ENCODE results near the gene XDH. TPM values are rescaled to one million over a fixed set of nuclear protein-coding genes. Genes with fewer than 3 reads are reported as not detected.

Gene XDH
- total RNA-seq, 3 donors from 2014 or later, result not detected

DNA sequence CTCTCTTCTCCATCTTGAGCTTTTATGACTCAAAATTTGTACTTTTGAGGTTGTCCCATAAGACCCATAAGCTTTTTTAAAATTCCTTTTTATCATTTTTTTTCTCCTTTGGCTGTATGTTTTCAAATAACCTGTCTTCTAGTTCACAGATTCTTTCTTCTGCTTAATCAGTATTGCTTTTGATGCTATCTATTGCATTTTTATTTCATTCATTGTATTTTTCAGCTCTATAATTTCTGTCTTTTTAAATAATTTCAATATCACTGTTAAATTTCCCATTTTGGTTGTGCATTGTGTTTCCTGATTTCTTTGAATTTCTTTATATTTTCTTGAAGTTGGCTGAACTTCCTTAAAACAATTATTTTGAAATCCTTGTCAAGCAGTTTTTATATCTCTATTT lies 4.8 kb upstream of the XDH start:
- peaks cover 22% of the 10 kb centered on the region for H3K9me3 Mint-ChIP-seq
- no peak overlapping the region for H3K4me3 Mint-ChIP-seq
- peaks cover 3% of the 10 kb centered on the region for H3K27me3 Mint-ChIP-seq (ENCODE audit: low read depth)
- ATAC-seq, result no peak
- H3K36me3 Mint-ChIP-seq (ENCODE audit: insufficient read depth), result no peaks in the 10 kb centered on the region
- DNase-seq, result no peak
- peaks cover 16% of the 10 kb centered on the region for H3K4me1 Mint-ChIP-seq (ENCODE audit: low read depth)

DNA sequence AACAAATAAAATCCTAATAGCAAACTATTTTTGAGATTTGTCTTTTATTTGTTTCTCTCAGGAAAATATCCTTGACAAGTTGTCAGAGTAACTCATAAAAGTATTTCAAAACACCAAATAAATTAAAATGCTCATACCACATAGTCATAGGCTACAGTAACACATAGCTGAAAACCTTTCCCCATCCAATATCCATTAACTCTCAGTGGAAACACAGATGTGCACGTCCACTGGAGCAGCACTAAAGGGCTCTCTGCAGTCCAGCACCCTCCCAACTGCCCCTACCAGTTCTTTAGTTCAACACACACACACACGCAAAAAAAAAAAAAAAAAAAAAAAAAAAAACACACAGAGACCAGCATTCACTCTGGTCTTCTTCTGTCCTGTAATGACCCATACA lies 879 bp upstream of the XDH start:
- no peak for ATAC-seq
- peaks cover 18% of the 10 kb centered on the region for H3K9me3 Mint-ChIP-seq
- no peak overlapping the region for H3K4me3 Mint-ChIP-seq
- DNase-seq, result no peak
- H3K27me3 Mint-ChIP-seq (ENCODE audit: low read depth), result peaks cover 3% of the 10 kb centered on the region
- H3K4me1 Mint-ChIP-seq (ENCODE audit: low read depth), result peaks cover 19% of the 10 kb centered on the region
- H3K36me3 Mint-ChIP-seq (ENCODE audit: insufficient read depth), result no peaks in the 10 kb centered on the region

DNA sequence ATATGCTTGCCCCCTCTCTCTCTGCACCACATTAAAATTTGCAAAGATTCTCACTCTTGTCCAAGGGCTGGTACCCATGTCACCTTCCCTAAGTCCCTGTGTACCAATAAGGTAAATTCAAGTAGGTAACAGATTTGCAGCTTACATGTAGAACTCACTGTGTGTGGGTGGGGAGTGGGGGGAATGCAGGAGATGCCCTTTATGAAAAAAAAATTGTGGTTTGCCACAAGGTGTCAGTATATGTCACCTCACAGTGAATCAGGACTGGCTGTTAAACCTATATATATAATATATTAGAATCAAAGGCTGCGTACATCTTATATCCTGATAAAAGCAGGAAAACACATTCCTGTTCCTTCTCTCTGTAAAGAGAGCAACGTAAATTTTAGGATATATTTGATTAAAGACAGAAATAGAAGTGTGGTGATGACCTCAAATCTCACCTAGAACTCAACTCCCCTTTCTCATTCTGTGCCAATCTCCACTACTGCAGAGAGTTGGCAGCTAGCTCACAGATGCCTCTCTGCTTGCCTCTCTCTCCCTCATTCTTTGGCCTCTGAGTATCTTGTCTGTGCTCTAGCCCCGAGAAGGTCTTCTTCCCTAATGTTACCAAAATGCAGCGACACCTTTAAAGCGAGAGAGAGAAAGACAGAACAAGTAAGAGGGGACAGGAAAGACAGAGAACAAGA lies 536 bp downstream of the XDH start:
- H3K4me3 Mint-ChIP-seq, result no peak overlapping the region
- peaks cover 19% of the 10 kb centered on the region for H3K4me1 Mint-ChIP-seq (ENCODE audit: low read depth)
- no peak for DNase-seq
- H3K27me3 Mint-ChIP-seq (ENCODE audit: low read depth), result peaks cover 3% of the 10 kb centered on the region
- ATAC-seq, result peak in 1 of 2 donors; percentile 37
- H3K9me3 Mint-ChIP-seq, result peaks cover 8% of the 10 kb centered on the region
- H3K36me3 Mint-ChIP-seq (ENCODE audit: insufficient read depth), result no peaks in the 10 kb centered on the region

DNA sequence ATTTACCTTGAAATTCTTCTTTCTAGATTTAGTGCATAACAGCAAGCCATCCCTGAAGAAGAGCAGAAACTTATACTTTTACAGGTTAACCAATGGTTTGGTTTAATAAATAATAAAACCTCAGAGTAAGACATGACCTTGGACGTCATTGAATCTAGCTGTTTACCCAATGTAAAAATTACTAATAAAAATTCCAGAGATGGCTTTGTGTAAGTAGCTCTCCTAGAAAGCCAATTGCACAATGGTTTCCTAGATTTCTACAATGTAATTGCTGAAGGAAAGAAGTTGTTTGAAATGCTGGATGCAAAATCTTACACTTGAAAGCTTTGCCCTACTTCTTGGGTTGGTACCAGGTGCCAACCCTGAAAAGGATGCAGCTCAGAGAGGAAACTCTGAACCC lies 1.5 kb downstream of the XDH start:
- ATAC-seq, result no peak
- peaks cover 3% of the 10 kb centered on the region for H3K27me3 Mint-ChIP-seq (ENCODE audit: low read depth)
- peaks cover under 1% of the 10 kb centered on the region for H3K9me3 Mint-ChIP-seq
- H3K4me1 Mint-ChIP-seq (ENCODE audit: low read depth), result peaks cover 19% of the 10 kb centered on the region
- DNase-seq, result no peak
- no peak overlapping the region for H3K4me3 Mint-ChIP-seq
- H3K36me3 Mint-ChIP-seq (ENCODE audit: insufficient read depth), result no peaks in the 10 kb centered on the region

DNA sequence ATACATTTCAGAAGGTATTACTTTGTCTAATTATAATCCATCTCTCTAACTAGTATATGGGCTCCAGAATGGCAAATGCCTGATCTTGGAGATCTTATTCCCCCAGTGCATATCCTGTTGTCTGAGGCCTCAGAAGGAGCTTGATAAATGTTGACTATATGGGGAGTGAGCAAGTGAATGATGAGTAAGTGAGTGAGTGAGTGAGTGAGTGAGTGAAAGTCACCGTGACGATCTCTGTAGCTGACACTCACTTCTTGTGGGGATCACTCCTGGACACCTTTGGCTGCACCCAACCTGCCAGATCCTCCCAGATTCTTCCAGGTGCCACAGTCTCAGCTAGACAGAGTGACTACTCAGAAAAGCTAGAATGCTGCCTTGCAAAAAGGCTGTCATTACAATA lies 2.8 kb downstream of the XDH start:
- no peak for ATAC-seq

DNA sequence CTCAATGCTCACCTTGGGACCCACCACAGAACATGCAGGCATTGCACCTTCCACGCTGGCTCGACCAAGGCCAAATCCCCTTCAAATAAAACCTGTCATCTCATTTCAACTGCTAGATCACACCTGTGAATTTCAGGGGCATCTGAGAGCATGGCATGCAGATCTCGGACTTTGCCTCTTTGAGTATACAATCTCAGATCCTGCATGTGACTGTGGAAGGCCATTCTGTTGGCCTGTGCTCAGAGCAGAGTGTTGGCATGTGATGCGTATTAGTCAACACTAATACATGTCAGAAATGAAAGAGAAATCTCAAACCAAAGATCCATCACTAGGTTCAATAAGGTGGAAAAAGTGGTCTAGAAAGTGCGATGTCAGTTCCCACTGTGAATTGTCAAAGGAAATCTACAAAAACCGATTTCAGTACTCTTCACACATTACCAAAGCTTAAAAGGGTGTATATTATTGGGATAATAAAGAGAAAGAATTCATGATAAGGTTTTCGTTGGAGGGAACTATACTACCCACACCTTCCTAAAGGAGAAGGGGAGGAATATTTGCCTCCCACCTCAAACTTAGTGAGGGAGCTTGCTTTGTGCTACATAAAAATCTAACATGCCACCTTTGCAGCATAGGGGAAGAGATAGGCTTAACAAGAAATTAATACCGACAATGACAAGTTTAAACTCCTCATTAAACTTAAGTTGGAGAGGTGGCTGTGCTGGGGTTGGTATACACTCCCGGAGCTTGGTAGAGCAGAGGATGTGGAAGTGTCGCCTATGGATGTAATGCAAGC lies 7.8 kb downstream of the XDH start:
- ATAC-seq, result no peak

More for the DNA sequence above, 2.8 kb downstream of the XDH start:
- Mint-ChIP-seq H3K36me3 (ENCODE audit: insufficient read depth) (no peaks in the 10 kb centered on the region), H3K9me3 (no peaks in the 10 kb centered on the region), H3K27me3 (ENCODE audit: low read depth) (peaks cover 1% of the 10 kb centered on the region), H3K4me3 (no peak overlapping the region), H3K4me1 (ENCODE audit: low read depth) (peaks cover 16% of the 10 kb centered on the region)
- no peak for DNase-seq

DNA sequence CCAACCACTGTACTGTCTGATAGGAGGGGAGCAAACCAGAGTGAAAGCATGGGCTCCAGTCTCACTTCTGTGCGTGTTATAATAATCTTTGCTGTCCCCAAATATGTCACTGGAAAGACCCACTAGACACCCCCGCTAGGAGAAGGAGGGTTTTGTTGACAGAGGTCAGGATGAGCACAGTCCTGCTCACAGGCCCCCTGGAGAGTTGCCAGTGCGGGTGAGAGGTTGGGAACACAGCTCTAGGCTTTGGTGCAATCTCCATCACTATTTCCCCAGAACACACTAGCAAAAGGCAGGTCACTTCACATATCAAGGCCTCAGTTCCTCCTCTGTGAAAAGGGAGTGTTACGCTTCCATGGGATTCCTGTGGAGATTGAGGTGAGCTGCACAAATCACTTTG lies 9.7 kb downstream of the XDH start:
- no peak for DNase-seq
- H3K4me1 Mint-ChIP-seq (ENCODE audit: low read depth), result no peaks in the 10 kb centered on the region
- no peak overlapping the region for H3K4me3 Mint-ChIP-seq
- ATAC-seq, result no peak
- H3K36me3 Mint-ChIP-seq (ENCODE audit: insufficient read depth), result no peaks in the 10 kb centered on the region
- no peaks in the 10 kb centered on the region for H3K9me3 Mint-ChIP-seq
- peaks cover 4% of the 10 kb centered on the region for H3K27me3 Mint-ChIP-seq (ENCODE audit: low read depth)

More for the DNA sequence above, 7.8 kb downstream of the XDH start:
- Mint-ChIP-seq H3K4me1 (ENCODE audit: low read depth) (no peaks in the 10 kb centered on the region), H3K4me3 (no peak overlapping the region), H3K27me3 (ENCODE audit: low read depth) (no peaks in the 10 kb centered on the region), H3K9me3 (no peaks in the 10 kb centered on the region), H3K36me3 (ENCODE audit: insufficient read depth) (no peaks in the 10 kb centered on the region)
- no peak for DNase-seq

DNA sequence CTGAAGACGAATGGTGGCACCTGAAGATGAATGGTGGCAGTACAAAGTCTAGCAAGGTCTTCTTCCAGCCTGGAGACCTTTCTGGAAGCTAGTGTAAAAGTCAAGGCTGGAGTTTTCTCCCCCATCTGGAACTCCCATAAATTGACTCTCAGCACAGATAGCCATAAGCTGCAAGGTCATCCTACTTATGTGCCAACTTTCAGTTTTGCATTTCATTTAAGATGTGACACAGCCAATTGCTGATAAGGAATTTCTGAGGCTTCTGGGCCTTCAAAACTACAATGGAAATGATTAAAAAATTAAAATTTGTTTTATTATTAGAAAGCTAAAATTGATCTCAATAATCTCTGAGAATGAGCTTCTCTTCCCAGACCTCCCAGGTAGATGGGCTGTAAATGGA lies 10.2 kb downstream of the XDH start:
- no peaks in the 10 kb centered on the region for H3K9me3 Mint-ChIP-seq

DNA sequence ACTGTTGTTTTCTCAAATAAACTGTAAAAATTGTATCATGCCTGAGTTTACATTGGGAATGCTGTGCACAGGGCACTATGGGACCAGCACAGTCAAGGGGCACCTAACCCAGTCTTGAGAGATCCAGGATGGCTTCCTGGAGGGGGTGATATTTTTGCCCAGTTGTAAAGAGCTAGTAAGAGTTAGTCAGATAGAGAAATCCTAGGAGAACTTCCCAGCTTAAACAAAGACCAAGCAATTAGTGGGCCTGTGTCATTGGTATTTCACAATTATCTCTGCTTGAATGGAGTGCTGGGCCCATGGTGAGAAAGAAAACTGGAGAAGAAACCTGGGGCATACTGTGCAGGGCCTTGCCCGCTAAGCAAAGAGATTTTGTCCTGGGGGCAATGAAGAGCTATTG lies 12.2 kb downstream of the XDH start:
- ATAC-seq (no peak), DNase-seq (no peak)
- H3K4me1 Mint-ChIP-seq (ENCODE audit: low read depth), result no peaks in the 10 kb centered on the region
- H3K36me3 Mint-ChIP-seq (ENCODE audit: insufficient read depth), result no peaks in the 10 kb centered on the region
- no peaks in the 10 kb centered on the region for H3K9me3 Mint-ChIP-seq
- H3K4me3 Mint-ChIP-seq, result no peak overlapping the region
- peaks cover 10% of the 10 kb centered on the region for H3K27me3 Mint-ChIP-seq (ENCODE audit: low read depth)

More for the DNA sequence above, 10.2 kb downstream of the XDH start:
- no peak overlapping the region for H3K4me3 Mint-ChIP-seq
- ATAC-seq (no peak), DNase-seq (no peak)
- H3K4me1 Mint-ChIP-seq (ENCODE audit: low read depth), result no peaks in the 10 kb centered on the region
- peaks cover 4% of the 10 kb centered on the region for H3K27me3 Mint-ChIP-seq (ENCODE audit: low read depth)
- no peaks in the 10 kb centered on the region for H3K36me3 Mint-ChIP-seq (ENCODE audit: insufficient read depth)

DNA sequence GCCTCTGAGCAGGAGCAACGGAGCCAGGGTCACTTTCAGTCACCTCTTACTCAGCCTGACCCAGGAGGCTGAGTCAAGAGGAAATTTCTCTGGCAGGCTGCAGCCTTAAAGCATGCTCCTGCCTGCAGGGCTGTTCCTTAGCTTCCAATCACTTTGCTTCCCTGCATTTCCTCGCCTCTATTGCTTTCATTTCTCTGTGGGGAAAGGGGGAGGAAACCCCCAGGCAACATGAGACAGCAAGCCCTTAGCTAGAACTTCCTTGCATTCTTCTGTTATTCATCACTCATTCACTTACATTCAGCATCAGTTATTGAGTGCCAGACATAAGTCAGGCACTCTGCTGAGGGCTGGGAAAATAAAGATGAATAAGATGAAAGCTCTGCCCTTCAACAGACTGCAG lies 13.0 kb downstream of the XDH start:
- ATAC-seq, result no peak
- Mint-ChIP-seq H3K9me3 (no peaks in the 10 kb centered on the region), H3K4me1 (ENCODE audit: low read depth) (no peaks in the 10 kb centered on the region), H3K4me3 (no peak overlapping the region), H3K27me3 (ENCODE audit: low read depth) (peaks cover 10% of the 10 kb centered on the region), H3K36me3 (ENCODE audit: insufficient read depth) (no peaks in the 10 kb centered on the region)
- no peak for DNase-seq

DNA sequence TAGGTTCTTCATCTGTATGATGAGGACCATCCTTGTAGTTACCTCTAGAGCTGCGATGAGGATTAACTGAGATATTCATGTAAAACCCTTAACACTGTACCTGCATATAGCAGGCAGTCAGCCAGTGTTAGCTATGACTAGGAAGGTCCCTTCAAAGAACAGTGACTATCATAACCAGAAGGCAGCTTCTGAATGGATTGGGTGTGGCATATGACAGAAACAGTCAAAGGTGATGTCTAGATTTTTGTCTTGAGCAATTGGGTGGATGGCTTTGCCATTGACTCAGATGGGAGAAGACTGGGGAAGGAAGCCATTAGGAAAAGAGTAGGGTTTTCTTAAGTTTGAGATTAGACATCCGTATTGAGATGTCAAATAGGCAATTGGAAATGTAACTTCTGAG lies 15.7 kb downstream of the XDH start:
- H3K4me1 Mint-ChIP-seq (ENCODE audit: low read depth), result no peaks in the 10 kb centered on the region
- H3K4me3 Mint-ChIP-seq, result no peak overlapping the region
- no peaks in the 10 kb centered on the region for H3K36me3 Mint-ChIP-seq (ENCODE audit: insufficient read depth)
- ATAC-seq (no peak), DNase-seq (no peak)
- peaks cover 20% of the 10 kb centered on the region for H3K27me3 Mint-ChIP-seq (ENCODE audit: low read depth)
- H3K9me3 Mint-ChIP-seq, result no peaks in the 10 kb centered on the region

DNA sequence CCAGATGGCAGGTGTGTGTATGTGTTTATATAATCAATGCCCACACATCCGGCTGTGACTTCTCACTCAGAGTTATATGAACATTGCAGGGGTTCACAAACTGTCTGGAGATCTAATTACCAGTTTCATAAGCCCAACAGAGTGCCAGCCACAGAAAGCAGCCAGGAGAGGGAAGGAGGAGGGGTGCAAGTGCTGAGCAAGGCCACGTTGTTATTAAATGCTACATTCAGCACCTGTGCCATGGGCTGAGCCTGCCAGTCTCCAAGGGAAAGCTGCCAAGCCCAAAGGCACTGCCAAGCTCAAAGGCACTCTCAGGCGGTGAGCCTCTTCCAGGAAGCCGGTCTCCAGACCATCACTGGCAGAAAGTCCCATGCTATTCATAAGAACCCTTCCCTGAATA lies 17.4 kb downstream of the XDH start:
- no peak for DNase-seq

DNA sequence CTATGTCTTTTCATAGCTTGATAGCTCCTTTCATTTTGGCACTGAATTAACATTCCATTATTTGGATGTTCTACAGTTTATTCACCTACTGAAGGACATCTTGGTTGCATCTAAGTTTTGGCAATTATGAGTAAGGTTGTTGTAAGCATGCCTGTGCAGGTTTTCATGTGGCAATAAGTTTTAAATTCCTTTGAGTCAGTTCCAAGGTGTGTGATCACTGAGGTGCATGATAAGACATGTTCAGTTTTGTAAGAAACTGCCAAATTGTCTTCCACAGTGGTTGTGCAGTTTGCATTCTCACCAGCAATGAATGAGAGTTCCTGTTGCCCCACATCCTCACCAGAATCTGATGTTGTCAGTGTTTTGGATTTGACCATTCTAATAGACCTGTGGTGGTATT lies 24.2 kb downstream of the XDH start:
- ATAC-seq (no peak), DNase-seq (no peak)
- Mint-ChIP-seq H3K9me3 (no peaks in the 10 kb centered on the region), H3K36me3 (ENCODE audit: insufficient read depth) (no peaks in the 10 kb centered on the region), H3K4me1 (ENCODE audit: low read depth) (no peaks in the 10 kb centered on the region), H3K4me3 (no peak overlapping the region), H3K27me3 (ENCODE audit: low read depth) (peaks cover 7% of the 10 kb centered on the region)

More for the DNA sequence above, 17.4 kb downstream of the XDH start:
- H3K4me1 Mint-ChIP-seq (ENCODE audit: low read depth), result no peaks in the 10 kb centered on the region
- no peak for ATAC-seq
- no peaks in the 10 kb centered on the region for H3K36me3 Mint-ChIP-seq (ENCODE audit: insufficient read depth)
- no peaks in the 10 kb centered on the region for H3K9me3 Mint-ChIP-seq
- H3K27me3 Mint-ChIP-seq (ENCODE audit: low read depth), result peaks cover 20% of the 10 kb centered on the region
- H3K4me3 Mint-ChIP-seq, result no peak overlapping the region

DNA sequence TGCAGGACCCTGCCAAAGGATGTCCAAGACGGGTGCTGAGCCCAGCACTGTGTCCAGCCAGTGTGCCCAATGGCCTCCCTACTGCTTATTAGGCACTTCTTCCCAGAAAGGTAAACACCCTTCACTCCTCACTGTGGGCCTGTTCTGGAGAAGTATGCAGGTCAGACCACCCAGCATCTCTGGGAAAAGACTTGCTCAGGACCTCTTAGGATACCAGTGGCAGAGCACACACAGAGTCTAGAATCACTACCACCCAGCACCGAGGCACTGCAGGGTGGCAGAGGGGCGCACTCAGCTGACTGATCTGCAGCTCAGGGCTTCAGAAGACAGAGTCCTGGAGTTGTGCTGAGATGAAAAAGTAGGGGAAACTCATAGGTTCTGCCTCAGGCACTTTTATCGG lies 25.8 kb downstream of the XDH start:
- Mint-ChIP-seq H3K4me3 (no peak overlapping the region), H3K27me3 (ENCODE audit: low read depth) (no peaks in the 10 kb centered on the region), H3K36me3 (ENCODE audit: insufficient read depth) (no peaks in the 10 kb centered on the region), H3K9me3 (no peaks in the 10 kb centered on the region), H3K4me1 (ENCODE audit: low read depth) (no peaks in the 10 kb centered on the region)
- DNase-seq, result no peak
- ATAC-seq, result no peak

DNA sequence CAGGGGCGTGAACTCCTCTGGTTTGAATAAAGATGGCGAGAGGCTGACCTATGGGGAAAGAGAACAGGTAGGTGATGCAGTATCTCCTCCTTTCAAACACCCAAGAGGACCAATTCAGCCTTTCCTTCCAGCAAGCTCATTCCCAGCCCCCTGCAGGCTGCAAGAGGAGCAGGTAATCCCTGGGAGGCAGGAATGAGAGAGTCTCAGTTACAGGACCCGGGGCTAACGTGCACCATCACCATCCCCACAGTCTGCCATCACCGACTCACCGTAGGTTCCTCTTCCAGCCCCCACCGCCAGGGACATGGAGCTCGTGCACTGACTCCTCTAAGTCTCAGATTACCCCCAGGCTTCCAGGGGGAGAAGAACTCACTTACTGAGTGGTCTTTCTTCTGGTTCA lies 26.7 kb downstream of the XDH start:
- DNase-seq (no peak), ATAC-seq (no peak)
- Mint-ChIP-seq H3K36me3 (ENCODE audit: insufficient read depth) (no peaks in the 10 kb centered on the region), H3K9me3 (no peaks in the 10 kb centered on the region), H3K4me3 (no peak overlapping the region), H3K4me1 (ENCODE audit: low read depth) (no peaks in the 10 kb centered on the region), H3K27me3 (ENCODE audit: low read depth) (no peaks in the 10 kb centered on the region)

Measured in activated T-cell treated with anti-CD3 and anti-CD28 coated beads, Interleukin-2, amount 50 U/mL, for 4 hours (primary cell).